NCI-H2107 (cell line): Measurements from ENCODE around the gene SNRPA.
"Not testable (repeated sequence)": the region's sequence is repeated elsewhere in the genome, so short reads cannot be mapped to it uniquely, and the experiment has no call there.

Experiments
- DNase-seq: peaks from one replicate; lab custom pipeline; 2025; lab: John Stamatoyannopoulos, UW

SNRPA gene

DNA sequence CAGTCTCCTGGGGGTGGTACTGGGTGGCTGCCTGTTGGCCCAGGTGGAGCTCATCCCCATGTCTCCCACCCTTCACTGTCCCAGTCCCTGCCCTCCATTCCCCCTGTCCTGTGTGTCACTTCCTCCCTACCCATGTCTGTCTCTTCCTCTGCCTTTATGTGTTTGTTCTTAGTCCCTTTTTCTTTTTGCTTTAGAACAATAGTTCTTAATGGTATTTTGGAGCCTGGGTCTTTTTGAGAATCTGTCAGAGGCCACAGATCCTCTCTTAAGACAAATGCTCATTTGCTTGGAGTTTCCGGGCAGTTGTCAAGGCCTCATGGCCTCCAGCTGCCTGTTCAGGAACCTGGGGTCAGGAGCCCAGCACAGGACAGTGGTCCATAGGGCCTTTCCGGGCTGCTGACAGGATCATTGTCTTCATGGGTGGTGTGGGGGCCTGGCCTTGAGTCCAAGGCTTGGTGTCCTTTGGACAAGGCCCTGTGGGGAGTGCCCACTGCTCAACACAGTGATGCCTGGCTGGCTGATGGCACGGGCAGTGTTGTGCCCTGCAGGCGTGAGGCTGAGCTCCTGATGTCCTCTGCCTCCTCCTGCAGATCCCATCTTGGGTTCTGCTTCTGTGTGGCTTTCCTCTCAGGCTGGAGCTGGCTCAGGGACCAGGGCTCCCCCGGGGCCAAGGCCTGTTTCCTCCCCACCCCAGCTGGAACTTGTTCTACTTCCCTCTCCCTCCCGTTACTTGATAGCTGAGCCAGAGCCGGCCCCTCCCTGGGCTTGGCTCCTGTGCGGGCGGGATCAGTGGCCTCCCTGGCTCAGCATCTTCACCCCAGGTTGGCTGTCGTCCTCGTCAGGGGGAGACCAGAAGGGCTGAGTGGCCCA is 51.5 kb downstream of the SNRPA start:
- DNase-seq: no peak

DNA sequence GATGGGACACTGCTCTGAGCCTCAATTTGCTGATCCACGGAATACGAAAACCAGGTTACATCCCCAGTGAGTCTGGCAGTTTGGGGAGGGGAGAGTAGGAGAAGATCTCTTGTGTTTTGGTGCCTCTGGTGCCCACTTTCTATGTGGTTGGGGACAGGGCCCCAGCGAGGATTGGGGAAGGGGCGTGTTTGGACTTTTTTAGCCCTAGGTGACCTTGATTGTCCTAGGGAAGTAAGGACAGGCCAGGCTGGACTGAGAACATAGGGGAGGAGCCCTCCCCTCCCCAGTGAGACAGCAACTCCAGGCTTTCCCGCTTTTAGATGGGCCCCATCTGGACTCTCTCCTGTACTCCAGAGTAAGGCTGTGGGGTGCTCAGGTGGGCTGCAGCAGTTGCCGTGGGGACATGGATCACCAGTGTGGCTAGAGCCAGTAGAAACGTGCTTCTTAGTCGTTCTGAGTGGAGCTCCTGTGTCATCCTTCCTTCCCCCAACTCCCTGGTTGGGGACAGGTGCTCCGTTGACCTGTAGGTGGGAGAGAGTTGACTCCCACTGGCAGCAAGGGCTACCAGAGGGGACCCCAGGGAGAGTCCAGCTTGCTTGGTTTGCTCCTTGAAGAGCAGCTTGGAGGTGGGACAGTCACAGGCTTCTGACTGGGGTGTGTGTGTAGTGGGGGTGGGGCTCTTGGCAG is 52.3 kb downstream of the SNRPA start:
- DNase-seq: no peak

DNA sequence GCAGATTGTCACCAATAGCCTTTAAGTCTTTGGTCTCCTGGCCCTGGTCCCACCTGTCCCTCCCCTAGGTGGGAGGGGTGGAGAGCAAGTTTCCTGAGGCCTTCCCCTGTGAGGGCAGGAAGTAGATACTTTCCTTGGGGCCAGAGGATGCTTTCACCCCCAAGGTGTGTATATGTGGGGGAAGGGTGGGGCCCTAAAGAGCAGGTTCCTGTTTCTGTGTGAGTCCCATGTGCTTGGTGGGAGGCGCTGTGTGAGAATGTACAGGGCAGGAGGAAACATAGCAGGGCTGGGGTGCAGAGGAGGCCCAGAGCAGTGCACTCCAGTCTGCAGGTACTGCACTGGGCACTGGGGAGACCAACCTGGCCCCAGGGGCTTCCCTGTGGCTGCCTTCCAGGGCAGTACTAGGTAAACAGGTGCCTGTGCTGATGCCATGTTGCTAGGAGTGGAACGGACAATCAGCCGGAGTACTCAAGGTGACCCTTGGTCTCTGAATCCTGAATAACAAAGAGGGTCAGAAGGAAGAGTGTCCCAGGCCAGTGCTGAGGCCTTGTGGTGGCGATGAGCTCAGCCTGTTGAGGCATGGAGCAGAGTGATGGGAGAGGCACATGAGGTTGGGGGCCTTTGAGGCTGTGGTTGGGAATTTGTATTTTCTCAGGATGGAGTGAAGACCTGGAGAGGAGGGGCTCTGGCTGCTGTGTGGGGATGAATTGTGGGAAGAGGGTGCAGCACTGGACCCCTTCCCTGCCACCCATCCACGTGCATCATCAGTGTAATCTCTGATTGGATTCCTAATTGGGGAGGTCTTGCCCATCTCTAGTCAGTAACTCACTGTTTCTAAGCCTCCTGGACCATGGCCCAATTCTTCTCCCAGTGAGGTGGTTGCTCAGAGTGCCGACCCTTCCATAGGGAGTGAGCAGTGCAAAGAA is 53.1 kb downstream of the SNRPA start:
- DNase-seq: no peak

DNA sequence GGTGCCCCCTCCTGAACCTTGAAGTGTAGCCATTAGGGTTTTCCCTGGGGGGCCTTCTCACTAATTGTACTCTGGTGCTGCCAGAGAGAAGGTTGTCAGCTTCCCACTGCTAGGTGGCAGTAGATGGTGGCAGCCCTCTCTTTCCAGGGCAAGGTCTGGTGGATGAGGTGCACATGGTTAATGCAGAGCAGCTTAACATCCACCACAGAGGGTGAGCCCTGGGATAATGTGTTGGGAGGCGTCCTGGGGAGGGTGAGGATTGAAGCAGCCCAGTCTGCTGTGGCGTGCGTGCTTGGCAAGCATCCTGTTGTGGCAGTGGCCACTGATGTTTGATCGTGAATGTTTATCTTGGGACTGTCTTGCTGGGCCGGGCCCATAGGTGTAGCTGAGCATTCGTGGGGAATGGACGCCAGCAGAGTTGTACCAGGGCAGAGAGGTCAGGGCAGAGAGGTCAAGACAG is 53.8 kb downstream of the SNRPA start:
- no peak for DNase-seq

DNA sequence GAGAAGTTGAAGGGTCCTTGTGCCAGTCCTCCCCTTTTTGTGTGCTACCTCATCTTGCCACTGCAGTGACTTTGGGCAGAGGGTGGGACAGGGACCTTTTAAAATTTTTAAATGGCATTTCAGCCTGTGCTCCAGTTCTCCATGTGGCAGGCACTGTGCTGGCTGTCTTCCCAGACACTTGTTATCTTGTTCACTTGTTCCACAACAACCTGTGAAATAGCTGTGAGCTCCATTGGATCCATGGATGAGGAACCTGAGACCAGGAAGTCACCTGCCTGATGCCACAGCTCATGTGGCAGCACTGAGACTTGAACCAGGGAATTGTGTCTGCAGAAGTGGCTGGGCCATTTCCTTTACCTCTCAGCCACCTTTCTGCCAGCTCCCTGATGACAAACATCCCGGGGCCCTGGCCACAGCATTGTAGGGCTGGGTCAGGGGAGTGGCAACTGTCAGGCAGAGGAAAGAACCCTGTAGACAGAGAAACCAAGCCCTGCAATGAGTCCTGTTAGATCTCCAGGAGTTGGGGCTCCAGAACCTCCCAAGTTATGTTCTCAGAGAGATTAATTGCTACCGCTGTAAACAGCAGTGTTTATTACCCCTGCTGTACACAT is 54.4 kb downstream of the SNRPA start:
- no peak for DNase-seq

DNA sequence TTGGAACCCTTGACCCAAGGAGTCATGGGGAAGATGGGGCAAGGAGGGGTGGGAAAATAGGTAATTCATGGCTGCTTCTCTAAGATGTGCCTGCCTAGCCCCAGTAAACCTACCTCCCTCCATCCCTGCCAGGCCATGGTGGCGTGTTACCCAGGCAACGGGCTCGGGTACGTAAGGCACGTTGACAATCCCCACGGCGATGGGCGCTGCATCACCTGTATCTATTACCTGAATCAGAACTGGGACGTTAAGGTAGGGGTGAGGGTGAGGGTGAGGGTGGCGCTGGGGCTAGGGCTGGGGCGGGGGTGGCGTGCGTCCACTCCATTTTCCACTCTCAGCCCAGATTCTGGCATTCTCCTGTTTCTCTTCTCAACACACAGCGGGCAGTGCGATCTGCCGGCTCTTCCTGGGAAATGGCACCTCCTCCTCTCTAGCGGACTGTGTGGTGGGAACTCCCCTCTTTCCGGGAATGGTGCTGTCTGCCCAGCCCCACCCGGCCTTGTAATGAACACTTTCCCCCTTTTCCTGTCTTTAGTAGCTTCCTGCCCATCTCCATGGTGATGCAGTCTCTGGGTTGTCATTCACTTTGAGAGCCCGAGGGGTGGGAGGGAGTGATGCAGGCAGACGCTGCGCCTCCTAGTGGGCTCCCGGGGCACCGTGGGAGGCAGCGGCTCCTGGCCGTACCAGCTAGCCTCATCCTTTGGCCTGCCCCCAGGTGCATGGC is 55.6 kb downstream of the SNRPA start:
- DNase-seq: no peak

DNA sequence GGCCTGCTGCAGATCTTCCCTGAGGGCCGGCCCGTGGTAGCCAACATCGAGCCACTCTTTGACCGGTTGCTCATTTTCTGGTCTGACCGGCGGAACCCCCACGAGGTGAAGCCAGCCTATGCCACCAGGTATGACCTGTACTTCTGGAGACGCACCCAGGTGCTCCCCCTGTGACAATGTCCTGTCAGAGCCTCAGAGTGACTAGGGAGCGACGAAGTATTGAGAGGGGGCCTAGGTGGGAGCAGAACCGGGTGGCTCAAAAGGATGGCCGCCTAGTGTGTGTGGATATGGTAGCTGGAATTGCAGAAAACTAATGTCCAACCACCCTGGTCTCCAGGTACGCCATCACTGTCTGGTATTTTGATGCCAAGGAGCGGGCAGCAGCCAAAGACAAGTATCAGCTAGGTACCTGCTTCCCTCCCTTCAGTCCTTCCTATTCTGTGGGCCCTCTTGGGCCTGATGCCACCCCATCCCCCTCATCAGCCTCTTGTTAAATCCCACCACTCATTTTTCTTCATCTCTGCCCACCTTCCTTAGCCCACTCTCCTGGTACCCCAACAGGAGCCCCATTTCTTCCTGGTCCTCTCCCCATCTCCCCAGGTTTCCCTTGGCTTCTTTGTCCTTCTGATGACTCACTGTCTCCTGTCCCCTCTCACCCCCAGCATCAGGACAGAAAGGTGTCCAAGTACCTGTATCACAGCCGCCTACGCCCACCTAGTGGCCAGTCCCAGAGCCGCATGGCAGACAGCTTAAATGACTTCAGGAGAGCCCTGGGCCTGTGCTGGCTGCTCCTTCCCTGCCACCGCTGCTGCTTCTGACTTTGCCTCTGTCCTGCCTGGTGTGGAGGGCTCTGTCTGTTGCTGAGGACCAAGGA is 56.4 kb downstream of the SNRPA start:
- DNase-seq: no peak

DNA sequence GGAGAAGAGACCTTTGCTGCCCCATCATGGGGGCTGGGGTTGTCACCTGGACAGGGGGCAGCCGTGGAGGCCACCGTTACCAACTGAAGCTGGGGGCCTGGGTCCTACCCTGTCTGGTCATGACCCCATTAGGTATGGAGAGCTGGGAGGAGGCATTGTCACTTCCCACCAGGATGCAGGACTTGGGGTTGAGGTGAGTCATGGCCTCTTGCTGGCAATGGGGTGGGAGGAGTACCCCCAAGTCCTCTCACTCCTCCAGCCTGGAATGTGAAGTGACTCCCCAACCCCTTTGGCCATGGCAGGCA is 57.0 kb downstream of the SNRPA start:
- no peak for DNase-seq

DNA sequence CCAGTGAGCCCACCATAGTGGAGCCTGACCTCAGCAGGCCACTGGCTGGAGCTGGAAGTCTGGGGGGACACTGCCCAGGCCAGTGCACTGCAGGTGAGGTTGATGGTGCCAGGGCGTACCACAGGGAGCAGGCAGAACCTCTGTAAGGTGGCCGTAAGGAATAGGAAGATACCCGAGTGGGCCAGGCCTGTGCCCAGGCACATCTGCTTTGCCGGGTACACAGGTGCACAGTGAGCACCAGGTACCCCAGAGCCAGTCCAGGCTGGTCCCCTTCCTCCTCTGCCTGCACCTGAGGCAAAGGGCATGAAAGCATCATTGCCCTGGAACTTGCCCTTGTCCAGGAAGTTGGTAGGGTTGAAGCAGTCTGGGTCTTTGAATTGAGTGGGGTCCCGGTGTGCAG is 57.5 kb downstream of the SNRPA start:
- DNase-seq: no peak

DNA sequence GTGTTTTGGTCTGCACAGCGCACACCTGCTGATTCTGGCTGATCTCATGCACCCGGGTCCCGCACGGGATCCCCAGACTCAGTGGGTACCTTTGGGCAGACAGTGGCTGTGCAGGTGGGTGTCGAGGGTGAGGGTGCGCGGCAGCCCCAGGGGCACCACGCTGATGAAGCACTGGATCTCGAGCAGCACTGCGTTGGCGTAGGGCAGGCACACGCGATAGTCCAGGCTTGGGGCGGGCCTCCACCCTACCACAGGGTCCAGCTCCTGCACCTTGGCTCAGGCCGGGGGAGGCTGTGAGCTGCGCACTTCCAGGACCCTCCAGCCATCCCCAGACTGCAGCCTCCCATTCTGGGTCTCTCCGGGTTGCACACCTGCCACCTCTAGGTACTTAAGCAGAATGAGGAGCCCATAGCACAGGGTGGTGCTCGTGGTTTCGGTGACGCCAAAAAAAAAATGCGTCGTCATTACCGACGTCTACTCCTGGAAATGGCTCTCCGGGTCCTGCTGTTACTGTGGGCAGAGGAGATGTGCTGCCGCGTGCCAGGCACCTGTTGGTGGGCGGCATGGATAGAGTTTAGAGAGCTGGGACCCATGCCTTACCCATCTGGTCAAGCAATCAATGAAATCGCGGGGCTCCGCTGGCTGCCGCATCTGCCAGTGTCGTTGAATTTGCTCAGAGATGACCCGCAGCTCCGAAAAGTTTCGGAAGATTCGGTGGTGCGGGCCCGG is 58.5 kb downstream of the SNRPA start:
- DNase-seq: no peak

DNA sequence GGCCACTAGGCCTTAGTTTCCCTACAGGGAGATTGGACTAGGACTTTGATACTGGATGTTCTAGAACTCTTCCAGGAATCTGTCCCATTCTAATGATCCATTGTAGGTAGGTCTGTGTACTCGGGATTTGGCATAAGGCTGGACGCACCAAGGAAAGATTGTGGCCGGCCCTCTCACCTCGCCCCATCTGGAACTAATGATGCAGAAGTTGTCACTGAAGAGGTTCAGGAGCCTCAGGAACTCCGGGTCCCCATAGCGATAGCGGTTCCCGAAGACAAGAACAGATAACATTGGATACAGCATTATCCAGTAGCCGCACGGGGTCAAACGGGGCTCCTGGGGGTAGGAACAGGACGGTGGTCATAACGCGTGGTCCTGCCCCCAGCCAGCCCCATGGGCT is 59.2 kb downstream of the SNRPA start:
- DNase-seq: no peak

DNA sequence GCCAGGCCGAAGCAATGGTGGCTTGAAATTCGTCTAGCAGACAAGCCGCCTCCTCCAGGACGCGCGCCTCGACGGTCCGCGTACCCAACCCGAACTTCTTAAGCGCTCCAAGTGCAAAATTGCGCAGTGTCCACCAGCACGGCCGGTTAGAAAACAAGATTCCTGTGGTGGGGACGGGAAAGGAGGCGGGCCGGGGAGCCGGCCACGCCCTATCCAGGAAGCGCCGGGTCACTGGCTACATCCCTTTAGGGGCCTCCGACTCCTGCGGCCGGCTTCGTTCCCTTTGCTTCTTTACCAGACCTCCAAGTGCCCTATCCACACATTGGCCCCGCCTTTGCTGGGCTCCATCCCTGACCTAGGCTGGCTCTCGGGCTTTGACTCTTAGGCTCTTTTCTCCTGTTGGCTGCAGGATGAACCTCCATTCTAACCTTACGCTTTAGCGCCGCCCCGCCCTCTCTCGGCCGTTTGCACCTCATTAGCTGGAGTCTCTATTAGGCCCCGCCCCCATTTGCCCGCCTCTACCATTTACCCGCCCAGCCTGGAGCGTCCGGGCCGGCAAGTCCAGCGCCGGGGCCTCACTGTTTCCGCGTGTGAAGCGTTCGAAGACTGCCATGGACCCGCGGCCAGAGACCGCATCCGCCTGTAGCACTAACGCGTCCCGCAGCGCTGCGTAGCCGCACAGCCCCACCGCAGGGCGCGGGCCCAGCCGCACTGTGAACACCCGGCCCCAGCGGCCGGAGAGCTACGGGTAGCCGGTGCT is 59.8 kb downstream of the SNRPA start:
- not testable (repeated sequence) for DNase-seq

DNA sequence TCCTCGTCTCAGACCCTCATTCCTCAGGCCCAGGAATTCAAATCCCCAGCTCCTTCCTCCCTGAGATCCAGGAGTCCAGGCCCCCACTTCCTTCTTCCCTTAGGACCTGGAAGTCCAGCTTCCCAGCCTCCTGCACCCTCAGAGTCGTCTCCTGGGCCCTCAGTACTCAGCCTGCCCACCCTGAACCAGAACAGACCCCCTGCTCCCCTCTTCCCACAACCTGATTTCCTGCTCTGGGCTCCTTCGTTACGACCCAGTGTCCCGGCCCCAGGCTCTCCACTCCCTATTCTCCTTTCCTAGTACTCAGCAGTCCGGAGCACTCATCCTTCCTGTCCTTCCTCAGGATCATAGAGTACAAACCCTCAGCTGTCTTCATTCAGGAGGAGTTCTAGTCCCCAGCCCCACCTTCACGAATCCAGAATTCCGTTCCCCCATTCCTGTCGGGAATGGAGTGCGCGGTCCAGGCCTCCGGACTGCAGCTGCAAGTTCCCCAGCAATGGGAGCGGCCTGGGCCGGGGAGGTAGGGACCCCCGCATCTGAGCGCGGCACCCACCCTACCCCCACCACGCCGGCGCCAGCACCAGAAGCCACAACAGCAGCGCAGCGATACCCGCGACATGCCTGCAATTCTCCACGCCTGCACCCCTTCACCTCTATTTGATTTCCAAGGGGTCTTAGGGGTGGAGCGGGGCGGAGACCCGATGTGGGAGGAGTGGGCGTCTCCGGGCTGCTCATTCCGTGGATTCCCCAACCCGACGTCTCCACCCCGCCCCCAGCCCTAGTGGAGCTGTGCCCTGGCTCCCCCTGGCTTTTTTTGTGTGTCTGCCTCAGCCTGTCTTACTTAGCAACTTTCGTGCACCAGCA is 60.7 kb downstream of the SNRPA start:
- no peak for DNase-seq

DNA sequence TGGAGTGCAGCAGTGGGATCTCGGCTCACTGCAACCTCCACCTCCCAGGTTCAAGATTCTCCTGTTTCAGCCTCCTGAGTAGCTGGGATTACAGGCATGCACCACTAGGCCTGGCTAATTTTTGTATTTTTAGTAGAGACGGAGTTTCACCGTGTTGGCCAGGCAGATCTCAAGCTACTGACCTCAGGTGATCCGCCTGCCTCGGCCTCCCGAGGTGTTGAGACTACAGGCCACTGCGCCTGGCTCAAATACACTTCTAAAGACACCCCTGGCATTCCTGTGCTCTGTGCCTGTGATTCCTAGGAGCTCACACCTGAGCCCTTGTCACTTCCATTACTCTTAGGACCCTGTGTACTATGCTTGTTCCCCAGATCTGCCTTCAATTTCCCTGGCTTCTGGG is 61.6 kb downstream of the SNRPA start:
- not testable (repeated sequence) for DNase-seq

DNA sequence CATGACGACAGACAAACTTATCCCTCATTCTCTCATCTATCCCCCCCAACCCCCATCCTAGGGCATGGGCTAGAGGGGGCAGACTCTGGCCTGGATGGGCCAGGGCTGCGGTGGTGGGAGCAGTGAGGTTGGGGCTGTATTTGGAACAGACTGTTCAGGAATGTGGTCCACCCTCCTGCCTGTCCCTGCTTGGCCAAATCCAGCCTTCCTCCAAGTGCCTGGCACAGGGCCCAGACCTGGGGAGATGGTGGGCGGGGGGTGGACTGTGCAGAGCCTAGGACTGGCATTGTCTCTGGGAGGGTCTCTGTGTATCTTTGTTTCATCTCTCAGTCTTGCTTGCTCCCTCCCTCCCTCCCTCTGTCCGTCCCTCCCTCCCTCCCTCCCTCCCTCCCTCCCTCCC is 62.2 kb downstream of the SNRPA start:
- DNase-seq: no peak
